Spleen (tissue), 7 donors: ENCODE results near the gene EPHB2.

Experiments
- POLR2A ChIP-seq, 3 donors: fragments of 450-650 bp; IDR thresholded peaks; one replicate each; pipeline ENCODE4 v1.5.1; 2017; ENCODE audit warnings: antibody characterized with exemption in 3 of 3, mild to moderate bottlenecking in 1 of 3
- POLR2AphosphoS5 ChIP-seq, 3 donors: sonication (generic); formaldehyde crosslinking; IDR thresholded peaks; one replicate each; pipeline ENCODE4 v1.5.1; 2017; ENCODE audit warnings: antibody characterized with exemption in 3 of 3
- TF ChIP-seq, protein P1 (sequence below), 11 experiments: fragments of 200-600 bp in 7 of 11; fragments of 450-650 bp in 4 of 11; sonication (generic) in 4 of 11; IDR thresholded peaks in 8 of 11; conservative IDR thresholded peaks in 3 of 11; 1 replicate in 7 of 11; 2 replicates in 4 of 11; pipeline versions ENCODE4 v1.4.0 to v1.8.0; 2016 to 2021; ENCODE audit warnings: antibody characterized with exemption in 11 of 11, inconsistent platforms in 4 of 11, mild to moderate bottlenecking in 1 of 11
- donor health status: DM: no; HTN: no; CAD: no; lungs with moderate emphysema.
- donor health status: DM: no; HTN: no; CAD: no.
- donor health status: DM: no; HTN: no; CAD: no.

DNA sequence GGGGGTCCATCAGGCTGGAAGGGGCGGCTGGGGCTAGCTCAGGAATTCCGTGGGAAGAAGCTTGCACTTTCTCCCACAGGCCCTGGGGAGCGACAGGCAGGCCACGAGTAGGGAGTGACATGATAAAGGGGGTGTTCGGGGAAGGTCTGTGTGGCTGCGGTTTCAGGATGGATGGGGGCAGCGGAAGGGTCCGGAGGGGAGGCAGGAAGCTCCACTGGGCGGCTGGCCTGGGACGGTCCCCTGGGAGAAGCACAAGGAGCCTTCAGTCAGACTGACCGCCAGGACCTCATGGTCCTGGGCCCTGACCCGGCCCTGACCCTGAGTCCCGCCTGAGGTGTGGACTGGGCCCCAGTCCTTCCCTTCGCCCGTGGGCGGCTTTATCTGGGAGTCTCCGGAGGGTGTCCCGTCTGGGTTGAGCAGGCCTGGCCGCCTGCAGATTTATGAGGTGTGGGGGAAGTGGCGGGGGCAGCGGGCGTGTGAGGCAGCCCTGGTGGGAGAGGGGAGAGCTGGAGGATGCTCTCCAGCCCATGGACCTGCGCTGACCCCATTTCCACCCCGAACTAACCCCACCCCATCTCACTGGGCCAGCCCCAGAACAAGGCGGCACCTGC, 45.6 kb downstream of the EPHB2 start:
- TF ChIP-seq, protein P1, sequence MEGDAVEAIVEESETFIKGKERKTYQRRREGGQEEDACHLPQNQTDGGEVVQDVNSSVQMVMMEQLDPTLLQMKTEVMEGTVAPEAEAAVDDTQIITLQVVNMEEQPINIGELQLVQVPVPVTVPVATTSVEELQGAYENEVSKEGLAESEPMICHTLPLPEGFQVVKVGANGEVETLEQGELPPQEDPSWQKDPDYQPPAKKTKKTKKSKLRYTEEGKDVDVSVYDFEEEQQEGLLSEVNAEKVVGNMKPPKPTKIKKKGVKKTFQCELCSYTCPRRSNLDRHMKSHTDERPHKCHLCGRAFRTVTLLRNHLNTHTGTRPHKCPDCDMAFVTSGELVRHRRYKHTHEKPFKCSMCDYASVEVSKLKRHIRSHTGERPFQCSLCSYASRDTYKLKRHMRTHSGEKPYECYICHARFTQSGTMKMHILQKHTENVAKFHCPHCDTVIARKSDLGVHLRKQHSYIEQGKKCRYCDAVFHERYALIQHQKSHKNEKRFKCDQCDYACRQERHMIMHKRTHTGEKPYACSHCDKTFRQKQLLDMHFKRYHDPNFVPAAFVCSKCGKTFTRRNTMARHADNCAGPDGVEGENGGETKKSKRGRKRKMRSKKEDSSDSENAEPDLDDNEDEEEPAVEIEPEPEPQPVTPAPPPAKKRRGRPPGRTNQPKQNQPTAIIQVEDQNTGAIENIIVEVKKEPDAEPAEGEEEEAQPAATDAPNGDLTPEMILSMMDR (IDR thresholded peaks at IDR 0.05 in 8 of 11, conservative IDR thresholded peaks at IDR 0.05 in 3 of 11): no peak
- TF ChIP-seq POLR2A (IDR thresholded peaks at IDR 0.05): no peak
- TF ChIP-seq POLR2AphosphoS5 (IDR thresholded peaks at IDR 0.05): no peak
